Brain pericyte (primary cell): ENCODE results near the gene ESRRA.

ENCODE experiments used
- DNase-seq: peaks from one replicate; pipeline ENCODE4 v3.0.0-alpha.2; 2012; ENCODE audit warnings: low read depth, low spot score

ESRRA gene

GRCh38 chr11:64331569-64332371, 26.4 kb downstream of the ESRRA start:
- no peak for DNase-seq

- no peak for DNase-seq
Observed at GRCh38 chr11:64333556-64333955, 28.2 kb downstream of the ESRRA start.

- DNase-seq = no peak
Observed at GRCh38 chr11:64334764-64335735, 29.7 kb downstream of the ESRRA start.

GRCh38 chr11:64337538-64338249, 32.4 kb downstream of the ESRRA start:
- DNase-seq = no peak

- no peak for DNase-seq
Observed at GRCh38 chr11:64338716-64339115, 33.4 kb downstream of the ESRRA start.

GRCh38 chr11:64339286-64339685, 34.0 kb downstream of the ESRRA start:
- no peak for DNase-seq

GRCh38 chr11:64339754-64340408, 34.6 kb downstream of the ESRRA start, which contains the start of gene CCDC88B:
TSS of gene CCDC88B (plus strand) at chr11:64340204. CDS start at chr11:64340267, 63 bp downstream.
- DNase-seq = no peak

- no peak for DNase-seq
Observed at GRCh38 chr11:64340671-64341335, 35.5 kb downstream of the ESRRA start.

GRCh38 chr11:64341429-64341828, 36.1 kb downstream of the ESRRA start:
- no peak for DNase-seq

GRCh38 chr11:64341851-64342791, 36.8 kb downstream of the ESRRA start:
- peak; percentile 31 for DNase-seq

- DNase-seq = no peak
Observed at GRCh38 chr11:64342869-64343745, 37.8 kb downstream of the ESRRA start.

GRCh38 chr11:64343767-64344559, 38.6 kb downstream of the ESRRA start:
- DNase-seq = no peak

- DNase-seq = no peak
Observed at GRCh38 chr11:64344787-64345186, 39.5 kb downstream of the ESRRA start.

GRCh38 chr11:64347193-64347867, 42.0 kb downstream of the ESRRA start:
- DNase-seq = no peak

- DNase-seq = no peak
Observed at GRCh38 chr11:64348383-64349024, 43.2 kb downstream of the ESRRA start.

GRCh38 chr11:64349025-64349387, 43.7 kb downstream of the ESRRA start:
- DNase-seq = no peak

- no peak for DNase-seq
Observed at GRCh38 chr11:64349404-64349803, 44.1 kb downstream of the ESRRA start.
